GOT3 (cell line): ENCODE measurements around the gene NOTCH1.

Source experiments
- DNase-seq: peaks from one replicate; lab custom pipeline; 2025; ENCODE audit warnings: mixed read lengths; lab: John Stamatoyannopoulos, UW

The NOTCH1 gene

DNA sequence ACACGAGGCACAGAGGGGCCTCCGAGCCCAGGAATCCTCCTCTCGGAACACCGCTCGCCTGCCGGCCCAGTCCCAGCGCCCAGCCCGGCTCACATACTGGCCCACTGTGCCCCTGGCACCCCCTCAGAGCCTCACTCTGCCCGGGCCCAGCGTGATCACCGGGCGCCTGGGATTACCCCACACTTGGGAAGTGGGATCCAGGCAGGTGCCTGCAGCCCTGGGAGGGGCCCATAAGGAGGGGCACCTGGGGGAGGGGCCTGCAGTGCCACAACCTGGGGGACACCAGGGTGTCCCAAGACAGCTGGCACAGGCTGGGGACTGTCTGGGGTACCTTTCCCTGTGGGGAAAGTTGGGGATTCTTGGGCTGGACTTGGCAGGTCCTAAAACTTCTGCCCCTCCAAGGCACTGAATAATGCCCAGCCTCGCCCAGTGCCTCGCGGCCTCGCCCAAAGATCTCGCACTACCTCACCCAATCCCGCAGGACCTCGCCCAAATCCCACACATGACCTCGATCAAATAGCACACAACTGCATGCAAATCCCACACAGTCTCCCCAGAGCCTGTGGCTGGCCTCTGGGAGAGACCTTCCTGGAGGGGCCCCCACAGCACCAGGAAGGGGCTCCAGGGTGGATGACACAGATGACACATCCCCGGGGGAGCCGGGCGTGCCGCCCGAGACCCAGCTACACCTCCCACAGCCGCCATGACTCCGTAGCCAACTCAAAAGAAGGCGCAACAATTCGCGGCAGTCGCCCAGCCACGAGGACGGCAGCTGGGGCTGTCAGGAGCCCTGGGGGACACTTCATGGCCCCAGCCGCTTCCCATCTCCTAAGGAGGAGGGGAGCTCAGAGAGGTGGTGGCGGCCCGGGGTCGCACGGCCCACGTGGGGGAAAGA is 13.7 kb downstream of the NOTCH1 start:
- DNase-seq = no peak

DNA sequence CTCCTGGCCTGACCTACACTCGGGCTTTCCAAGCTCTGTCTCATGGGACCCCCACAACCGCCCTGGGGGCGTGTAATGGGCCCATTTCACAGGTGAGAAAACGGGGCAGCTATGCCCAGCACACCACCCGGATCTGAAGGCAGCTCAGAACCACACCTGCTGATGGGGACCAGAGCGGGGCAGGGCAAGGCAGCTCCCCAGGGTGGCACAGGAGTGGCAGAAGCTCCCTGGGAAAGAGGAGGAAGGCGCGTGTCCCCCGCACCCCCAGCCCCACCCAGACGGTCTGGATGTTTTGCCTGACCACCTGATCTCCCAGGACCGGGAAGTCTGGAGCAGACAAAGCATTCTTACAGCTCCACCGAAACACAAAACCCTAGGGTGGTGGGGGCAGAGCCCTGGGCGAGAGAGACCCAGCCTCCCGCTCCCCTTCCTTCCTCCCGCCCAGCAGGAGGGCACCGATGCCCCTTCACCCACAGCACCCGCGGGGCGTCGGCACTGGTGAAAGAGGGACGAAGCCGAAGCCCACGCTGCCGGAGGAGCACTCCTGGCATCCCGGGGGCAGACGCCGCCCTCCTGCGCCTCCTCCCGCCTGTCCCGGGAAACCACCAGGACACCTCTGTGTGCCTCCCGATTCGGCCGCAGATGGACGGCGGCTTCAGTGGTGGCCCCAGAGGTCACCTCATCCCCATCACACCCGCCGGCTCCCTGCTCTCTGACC is 14.5 kb downstream of the NOTCH1 start:
- DNase-seq = no peak

DNA sequence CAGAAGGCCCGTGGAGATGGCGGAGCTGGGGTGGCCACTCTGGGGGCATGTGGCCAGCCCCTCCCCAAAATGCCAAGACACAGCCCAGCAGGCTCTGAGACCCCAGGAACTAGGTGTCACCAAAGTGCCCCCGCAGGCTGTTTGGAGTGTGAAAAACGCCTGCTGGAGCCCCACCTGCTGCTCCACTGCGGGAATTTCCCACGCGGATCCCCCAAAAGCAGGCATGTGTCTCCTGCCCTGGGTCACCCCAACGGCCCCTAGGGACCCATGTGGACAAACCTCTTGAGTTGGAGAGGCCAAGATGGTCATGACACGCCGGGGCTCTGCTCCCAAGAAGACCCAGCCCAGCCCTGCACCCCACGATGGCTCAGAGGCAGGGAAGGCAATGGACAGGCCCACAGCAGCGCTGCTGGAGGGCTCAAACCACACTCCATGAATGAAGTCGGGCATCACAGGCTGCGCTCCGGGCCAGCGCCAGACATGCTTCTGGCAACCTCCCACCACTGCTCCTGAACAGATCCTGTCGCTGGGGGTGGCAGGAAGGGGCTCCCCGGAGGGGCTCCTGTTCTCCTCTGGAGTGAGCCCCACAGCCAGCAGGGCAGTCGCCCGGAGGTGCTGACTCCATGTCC is 15.3 kb downstream of the NOTCH1 start:
- no peak for DNase-seq

DNA sequence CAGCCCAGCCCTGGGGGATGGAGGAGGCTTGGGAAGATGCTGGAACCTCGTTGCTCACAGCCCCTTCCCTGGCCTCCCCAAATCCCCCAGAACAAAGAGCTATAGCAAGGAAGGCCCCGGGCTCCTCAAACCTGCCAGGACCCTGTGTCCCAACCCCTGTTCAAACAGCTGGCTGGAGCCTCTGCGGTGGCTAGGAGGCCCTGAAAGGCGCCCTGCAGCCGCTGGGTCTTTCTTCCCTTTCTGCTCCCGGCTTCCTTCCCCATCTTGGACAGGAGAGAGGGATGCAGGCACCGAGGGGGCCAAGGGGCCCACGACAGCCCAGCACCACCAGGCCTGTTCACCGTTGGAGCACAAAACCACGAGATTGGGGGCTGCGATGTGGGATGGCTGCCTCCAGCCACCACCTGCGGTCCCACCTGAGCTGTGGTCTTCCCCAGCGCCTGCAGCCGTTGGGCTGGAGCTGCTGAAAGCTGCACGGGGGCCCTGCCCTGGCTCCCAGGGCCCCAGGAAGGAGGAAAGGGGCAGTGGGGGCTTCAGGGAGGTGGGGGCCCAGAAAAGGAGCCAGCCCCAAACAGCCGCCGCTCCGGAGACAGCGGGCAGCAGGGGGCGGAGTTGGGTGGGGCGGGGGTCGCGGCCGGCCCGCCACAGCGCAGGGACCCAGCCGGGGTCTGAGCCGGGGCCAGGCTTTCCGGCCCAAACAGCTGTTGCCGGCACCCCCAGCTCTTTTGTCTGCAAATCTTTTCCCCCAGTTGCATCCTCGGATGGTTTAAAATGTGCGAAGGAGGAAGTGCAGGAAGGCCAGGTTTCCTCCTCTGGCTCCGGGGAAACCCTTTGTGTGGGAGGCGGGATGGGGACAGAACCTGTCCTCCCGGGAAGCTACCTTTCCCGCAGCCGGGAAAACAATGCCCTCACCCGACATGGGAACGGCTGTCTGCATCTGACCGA is 16.1 kb downstream of the NOTCH1 start:
- no peak for DNase-seq

DNA sequence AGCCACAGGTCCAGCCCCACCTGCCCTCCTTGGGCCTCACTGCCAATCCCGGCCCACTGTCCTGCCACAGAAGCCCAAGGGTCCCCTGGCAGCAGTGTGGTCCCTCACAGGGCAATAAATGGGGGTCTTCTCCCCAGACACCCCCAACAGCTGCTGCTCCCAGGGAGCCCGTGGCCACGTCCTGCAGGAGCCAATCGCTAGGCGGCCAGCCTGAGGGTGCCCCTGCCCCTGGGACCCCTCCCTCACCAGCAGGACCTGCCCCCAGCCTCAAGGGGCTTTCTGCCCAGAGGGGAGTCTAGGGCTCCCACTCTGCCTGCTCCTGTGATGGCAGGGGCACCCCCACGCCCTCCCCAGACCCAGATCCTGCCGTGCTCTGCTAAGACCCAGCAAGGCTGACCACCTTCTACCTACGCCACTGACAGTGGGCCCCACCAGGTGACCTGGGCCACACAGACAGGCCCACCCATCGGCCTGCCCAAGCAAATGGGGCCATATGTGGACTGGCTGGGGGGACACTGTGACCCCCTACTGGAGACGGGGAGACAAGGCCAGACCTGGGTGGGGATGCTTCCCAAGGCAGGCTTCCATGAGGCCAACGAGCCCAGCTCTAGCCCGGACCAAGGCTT is 17.0 kb downstream of the NOTCH1 start:
- DNase-seq = no peak

DNA sequence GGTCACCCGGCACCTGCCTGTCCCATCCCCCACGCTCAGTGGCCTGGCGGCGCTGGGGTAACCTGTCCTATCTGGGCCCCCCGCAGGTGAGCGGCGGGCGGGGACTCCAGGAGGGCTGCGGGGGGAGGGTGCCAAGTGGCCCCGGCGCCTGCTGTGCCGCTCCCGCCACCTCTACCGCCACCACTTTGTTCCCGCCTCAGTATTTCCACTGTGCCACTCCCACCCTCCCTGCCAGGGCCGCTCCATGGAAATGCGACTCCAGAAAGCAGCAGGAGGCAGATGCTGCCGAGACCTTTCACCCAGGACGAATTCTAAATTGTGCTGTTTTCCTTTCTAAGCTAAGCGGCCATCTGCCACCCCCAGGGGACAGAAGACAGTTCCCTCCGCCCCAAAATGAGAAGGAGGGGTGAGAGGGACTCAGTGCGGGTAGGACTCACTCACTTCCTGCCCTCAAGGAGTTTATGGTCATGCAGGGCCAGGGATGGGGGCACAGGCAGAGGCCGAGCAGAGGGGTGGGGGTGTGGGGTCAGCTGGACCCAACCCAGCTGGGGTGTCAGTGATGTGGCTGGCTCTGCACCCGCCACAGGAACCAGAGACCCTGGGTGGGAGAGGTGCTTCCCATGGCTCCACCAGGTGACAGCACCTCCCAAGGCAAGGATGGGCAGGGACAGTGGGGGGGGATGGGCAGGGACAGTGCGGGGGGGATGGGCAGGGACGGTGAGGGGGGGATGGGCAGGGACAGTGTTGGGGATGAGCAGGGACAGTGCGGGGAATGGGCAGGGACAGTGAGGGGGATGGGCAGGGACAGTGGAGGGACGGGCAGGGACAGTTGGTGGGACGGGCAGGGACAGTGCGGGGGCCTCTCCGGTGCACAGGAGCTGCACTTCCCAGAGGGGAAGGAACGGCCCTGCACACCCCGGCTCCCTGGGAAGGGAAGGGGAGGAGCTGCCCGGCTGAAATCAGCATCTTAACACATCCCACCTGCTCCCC is 17.8 kb downstream of the NOTCH1 start:
- no peak for DNase-seq

DNA sequence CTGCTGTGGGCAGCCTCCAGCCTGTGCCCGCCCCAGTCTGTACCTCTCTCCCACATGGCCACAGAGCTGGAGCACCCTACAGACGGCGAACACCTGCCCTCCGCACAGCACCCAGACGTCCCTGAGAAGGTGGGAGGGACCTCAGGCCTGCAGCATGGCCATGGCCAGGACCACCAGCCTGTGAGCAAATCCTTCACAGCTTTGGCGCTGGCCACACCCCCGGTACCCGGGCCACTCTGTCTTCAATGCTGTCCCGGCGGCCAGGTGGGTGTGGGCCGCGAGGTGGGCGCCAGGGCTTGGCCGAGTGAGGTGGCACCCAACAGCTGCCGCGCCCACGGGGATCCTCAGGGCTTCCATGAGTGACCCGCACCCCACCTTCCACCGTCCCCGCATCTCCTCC is 18.7 kb downstream of the NOTCH1 start:
- no peak for DNase-seq

DNA sequence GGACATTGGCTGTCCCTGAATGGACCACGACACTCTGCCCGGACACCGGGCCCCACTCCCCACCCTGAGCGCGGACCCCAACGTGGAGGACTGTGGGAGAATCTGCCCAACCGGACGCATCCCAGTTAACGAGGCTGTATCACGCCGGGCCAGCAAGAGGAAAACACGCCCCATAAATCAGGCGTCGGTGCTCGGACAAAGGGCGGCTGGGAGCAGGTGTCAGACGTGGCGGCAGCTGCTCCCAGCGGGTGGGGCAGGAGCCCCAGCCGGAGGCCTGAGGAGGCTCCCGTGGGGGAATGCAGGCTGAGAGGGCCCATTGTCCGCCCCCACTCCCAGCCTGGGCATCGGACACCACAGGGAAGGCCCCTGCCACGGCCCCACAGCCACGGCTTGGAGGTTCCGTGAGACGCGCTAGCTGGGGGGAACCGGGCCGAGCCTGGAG is 19.2 kb downstream of the NOTCH1 start:
- DNase-seq = no peak

DNA sequence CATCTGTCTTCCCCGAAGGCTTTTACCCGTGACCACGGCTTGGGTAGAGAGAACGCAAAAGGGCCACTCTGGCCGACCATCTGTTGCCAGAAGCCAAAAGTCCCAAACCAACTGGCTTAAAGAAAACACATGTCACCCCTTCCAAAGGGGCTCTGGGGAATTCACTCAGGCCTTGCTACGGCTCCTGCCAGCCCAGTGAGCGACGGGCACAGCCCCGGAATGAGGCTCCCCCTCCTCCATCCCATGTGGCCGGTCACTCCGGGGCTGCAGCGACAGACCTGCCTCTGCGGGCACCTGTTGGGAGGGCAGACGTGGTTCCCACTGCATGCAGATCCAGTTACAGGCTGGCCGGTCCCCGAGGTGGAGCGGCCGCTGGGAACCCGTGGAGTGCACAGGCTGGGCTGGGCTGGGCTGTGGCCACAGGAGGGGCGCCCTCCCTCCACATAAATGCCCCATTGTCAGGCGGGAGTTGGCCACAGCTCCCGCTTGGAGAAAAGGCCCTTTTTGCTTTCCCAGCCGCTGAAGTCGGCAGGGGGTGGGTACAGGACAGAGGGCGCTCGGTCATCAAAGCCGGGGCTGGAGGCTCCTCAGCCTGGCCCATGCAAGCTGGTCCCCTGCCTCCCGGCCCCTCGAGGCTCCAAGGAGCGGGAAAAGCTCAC is 19.9 kb downstream of the NOTCH1 start:
- no peak for DNase-seq

DNA sequence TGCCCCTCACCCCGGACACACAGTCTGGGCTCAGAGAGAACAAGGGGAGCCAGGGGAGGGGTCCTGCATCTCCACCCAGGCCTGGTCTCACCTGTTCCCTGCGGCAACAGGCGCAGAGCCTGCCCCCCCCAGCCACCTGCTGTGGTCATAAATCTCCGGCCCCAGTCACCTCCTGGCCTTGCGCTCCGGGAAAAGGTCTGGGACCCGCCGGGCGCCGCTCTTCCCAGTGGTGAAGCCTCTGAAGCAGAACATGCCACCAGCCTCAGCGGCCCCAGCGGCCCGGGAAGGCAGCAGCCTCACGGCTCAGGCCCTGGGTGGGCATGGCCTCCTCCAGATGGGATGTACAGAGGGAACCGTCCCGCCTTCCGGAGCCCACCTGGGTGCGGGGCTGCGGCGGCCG is 20.6 kb downstream of the NOTCH1 start:
- no peak for DNase-seq

DNA sequence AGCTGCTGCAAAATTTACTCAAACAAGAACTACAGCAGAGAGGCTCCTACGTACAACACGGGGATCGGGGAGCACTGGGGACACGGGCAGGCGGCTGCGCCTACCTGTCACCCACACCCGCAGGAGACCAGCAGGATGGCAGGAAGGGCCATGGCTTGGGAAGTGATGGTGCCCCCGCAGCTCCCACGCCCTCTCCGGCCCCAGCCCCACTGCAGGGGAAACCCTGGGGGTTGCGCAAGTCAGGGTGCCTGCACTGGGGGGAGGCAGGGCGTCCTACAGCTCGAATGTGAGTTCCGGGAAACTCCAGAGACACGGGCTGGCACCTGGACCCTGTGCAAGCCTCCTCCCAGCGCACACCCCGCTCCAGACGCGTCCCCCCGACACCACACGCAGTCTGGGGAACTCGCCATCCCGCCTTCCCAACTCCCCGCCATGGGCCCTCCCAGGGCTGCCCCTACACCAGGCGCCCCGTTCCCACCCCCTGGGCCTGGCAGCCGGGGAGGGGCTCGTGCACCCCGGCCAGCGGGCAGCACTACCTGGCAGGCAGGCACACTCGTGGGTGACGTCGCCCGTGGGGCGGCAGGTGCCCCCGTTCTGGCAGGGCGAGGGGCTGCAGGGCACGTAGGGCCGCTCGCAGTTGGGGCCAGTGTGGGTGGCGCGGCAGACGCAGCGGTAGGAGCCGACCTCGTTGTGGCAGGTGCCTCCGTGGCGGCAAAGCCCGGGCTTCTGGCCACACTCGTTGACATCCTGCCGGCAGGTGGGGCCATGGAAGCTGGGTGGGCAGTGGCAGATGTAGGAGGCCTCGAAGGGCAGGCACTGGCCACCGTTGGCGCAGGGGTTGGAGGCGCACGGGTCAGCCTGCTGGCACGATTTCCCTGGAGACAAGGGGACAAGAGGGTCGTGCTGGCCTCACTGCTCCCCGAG is 23.3 kb downstream of the NOTCH1 start:
- DNase-seq = no peak

DNA sequence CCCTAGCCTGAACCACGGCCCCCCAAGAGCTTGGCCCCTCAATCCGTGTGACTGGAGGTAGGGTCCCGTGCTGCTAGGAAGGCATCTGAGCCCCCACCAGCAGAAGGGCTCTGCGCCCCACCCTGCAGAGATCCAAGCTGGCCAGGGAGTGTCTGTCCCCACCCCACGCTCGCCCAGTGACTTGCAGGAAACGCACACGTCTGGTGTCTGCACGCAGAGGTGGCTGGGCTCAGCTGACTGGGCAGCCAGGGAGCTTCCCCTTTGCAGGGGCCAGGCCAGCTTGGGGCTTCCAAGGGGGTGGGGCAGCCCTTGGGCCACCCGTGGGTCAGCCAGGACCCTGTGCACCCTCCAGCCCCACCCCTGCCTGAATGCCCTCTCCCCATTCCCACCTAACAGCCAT is 24.3 kb downstream of the NOTCH1 start:
- no peak for DNase-seq

DNA sequence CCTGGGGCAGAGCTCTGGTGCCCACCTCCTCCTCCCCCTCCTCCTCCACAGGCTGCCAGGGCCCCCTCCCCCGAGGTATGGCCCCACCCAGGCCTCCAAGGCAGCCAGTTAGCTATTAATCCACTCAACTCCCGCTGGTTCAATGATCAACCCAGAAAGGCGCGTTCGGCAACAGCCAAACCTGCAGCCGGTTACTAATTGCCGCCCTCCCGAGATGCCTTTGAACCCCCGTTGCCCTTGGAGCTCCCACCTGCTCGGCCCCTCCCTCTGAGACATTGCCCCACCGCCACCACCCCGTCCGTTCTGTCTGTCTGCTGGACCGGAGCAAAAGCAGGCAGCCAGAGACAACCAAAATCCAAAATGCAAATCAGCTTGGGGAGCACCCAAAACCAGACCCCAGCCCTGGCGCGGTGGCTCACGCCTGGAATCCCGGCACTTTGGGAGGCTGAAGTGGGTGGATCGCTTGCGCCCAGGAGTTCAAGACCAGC is 25.8 kb downstream of the NOTCH1 start:
- DNase-seq = no peak

DNA sequence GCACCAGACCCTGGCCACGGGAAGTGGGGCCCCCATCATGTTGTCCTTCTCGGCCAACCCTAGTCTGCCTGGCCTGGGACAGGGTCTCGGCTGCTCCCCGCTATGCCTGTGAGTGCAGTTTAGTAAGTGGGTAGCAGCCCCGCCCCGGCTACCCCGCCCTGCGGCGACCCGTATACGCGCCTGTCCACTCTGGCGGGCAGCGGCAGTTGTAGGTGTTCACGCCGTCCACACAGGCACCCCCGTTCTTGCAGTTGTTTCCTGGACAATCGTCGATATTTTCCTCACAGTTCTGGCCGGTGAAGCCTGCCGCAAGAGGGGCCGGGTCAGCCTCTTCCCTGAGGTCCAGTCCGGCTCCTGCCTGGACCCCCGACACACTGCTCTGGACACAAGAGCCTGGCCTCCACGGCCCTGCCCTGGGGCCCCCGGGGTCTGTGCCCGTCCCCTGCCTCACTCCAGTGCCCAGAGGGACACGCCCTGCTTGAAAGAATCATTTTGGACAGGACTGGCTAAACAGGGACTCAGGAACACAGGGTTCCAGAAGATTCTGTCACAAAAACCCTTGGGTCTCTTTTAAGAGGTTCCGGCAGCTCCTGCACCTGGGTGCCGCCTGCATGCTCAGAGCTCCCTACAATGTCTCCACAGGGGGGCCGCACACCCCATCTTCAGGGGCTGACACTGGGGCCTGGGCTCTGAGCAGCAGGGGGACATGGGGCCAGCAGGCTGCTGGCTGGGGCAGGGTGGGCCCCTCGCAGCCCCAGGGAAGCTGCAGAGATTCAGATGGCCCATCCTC is 26.4 kb downstream of the NOTCH1 start:
- DNase-seq = no peak

DNA sequence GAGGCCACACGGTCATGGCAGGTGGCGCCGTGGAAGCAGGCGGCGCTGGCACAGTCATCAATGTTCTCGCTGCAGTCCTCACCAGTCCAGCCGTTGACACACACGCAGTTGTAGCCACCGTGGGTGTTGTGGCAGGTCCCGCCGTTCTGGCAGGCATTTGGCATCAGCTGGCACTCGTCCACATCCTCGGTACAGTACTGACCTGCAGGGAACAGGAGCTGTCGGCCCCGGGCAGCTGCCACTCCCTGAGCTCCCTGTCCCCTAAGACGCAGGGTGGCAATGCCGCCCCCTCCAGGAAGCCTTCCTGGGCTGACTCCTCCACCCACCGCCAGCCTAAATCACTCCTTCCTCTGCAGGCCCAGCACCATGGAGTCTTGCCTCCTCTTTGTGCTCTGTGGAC is 27.2 kb downstream of the NOTCH1 start:
- no peak for DNase-seq

DNA sequence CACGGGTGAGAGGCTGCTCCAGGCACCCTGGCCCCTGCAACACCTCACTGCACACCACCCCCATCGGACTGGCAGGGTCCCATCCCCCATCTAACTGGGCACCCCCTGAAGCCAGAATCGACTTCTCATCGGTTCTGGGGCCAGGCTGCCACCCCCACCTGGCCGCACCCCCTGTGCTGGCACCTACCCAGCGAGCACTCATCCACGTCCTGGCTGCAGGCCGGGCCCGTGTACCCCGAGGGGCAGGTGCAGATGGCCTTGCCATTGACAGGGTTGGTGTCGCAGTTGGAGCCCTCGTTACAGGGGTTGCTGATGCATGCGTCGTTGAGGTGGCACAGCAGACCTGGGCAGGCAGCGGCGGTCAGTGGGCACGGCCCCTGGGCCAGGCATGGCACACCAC is 27.9 kb downstream of the NOTCH1 start:
- DNase-seq = no peak

DNA sequence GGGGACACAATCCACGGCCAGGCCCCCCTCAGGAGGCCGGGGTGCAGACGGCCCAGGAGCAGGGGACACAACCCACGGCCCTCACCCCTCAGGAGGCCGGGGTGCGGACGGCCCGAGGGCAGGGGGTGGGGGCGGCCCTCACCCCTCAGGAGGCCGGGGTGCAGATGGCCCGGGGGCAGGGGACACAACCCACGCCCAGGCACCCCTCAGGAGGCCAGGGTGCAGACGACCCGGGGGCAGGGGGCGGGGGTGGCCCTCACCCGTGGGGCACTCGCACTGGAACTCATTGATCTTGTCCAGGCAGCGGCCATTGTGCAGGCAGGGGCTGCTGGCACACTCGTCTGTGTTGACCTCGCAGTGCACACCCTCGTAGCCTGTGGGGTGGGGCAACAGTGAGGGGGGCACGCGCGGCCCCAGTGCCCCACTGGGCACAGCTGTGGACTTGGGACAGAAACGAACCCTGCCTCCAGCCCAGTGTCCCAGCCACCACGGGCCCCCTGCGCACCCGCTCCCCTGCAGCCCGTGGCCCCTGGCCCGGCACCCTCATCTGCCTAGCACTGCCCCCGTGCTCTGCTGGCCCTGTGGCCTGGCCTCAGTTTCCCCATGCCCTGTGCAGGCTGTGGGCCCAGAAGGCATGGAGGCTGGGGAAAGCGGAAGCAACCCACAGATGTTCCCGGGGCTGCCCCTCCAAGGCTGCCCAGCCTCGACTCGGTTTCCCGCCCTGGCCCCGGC is 28.7 kb downstream of the NOTCH1 start:
- DNase-seq = no peak
